Panc1 (cell line): Measurements from ENCODE around the gene NFE2L1.

ENCODE experiments used
- POLR2AphosphoS5 ChIP-seq: IDR thresholded peaks from 2 replicates; pipeline ENCODE4 v1.6.1; 2012; ENCODE audit warnings: mild to moderate bottlenecking, low read depth, low read length, moderate library complexity
- REST ChIP-seq, 2 experiments: IDR thresholded peaks; 2 replicates each; pipeline ENCODE4 v1.6.1; 2011 to 2012; ENCODE audit warnings: low read depth in 2 of 2, control low read depth in 1 of 2, low read length in 1 of 2, mild to moderate bottlenecking in 1 of 2, moderate library complexity in 1 of 2; ENCODE audit not compliant: insufficient read depth in 1 of 2
- SIN3A ChIP-seq: IDR thresholded peaks from 2 replicates; pipeline ENCODE4 v1.6.1; 2012; ENCODE audit warnings: low read depth, mild to moderate bottlenecking, low read length, moderate library complexity, borderline replicate concordance; ENCODE audit not compliant: insufficient read depth
- TF ChIP-seq, protein P1 (sequence below): fragments of 450-650 bp; IDR thresholded peaks from 2 replicates; pipeline ENCODE4 v1.5.1; 2017; ENCODE audit warnings: mild to moderate bottlenecking

DNA sequence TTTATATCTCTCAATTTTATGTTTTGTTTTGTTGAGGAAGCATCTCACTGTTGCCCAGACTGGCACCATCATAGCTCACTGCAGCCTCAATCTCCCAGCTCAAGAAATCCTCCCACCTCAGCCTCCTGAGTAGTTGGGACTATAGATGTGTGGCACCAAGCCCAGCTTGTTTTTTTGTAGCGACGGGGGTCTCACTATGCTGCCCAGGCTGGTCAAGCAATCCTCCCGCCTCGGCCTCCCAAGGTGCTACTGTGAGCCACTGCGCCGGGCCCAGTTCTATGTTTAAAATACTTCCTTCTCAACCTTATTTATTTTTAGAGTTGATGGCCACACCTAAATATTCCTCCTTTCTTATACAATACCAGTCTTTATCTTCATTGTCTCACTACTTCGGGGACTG lies 1.9 kb upstream of the NFE2L1 start:
- TF ChIP-seq, protein P1, sequence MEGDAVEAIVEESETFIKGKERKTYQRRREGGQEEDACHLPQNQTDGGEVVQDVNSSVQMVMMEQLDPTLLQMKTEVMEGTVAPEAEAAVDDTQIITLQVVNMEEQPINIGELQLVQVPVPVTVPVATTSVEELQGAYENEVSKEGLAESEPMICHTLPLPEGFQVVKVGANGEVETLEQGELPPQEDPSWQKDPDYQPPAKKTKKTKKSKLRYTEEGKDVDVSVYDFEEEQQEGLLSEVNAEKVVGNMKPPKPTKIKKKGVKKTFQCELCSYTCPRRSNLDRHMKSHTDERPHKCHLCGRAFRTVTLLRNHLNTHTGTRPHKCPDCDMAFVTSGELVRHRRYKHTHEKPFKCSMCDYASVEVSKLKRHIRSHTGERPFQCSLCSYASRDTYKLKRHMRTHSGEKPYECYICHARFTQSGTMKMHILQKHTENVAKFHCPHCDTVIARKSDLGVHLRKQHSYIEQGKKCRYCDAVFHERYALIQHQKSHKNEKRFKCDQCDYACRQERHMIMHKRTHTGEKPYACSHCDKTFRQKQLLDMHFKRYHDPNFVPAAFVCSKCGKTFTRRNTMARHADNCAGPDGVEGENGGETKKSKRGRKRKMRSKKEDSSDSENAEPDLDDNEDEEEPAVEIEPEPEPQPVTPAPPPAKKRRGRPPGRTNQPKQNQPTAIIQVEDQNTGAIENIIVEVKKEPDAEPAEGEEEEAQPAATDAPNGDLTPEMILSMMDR: no peak
- TF ChIP-seq SIN3A (no peak), POLR2AphosphoS5 (no peak), REST (IDR thresholded peaks at IDR 0.05; ENCODE audit: insufficient read depth in 1 of 2, low read depth in 2 of 2, low read length in 1 of 2) (no peak)
